Hematopoietic multipotent progenitor cell treated with erythropoietin and hydrocortisone succinate and interleukin-3 and kit ligand, for 6 days (in vitro differentiated cells): ENCODE data around the gene HNRNPL.
A peak's percentile ranks its signal among the peaks of the same experiment; 100 is the strongest.
"Not testable (repeated sequence)": the region's sequence is repeated elsewhere in the genome, so short reads cannot be mapped to it uniquely, and the experiment has no call there.

ENCODE experiments used
- DNase-seq: peaks from one replicate; pipeline ENCODE4 v3.0.0-alpha.2; 2015

HNRNPL gene

GRCh38 chr19:38796154-38796553, 53.6 kb downstream of the HNRNPL start:
- DNase-seq = no peak

GRCh38 chr19:38795549-38795948, 54.2 kb downstream of the HNRNPL start:
- no peak for DNase-seq

- DNase-seq = no peak
These were observed 56.1 kb downstream of the HNRNPL start for GRCh38 chr19:38793671-38794070.

GRCh38 chr19:38793177-38793576, 56.6 kb downstream of the HNRNPL start:
- DNase-seq = no peak

DNA sequence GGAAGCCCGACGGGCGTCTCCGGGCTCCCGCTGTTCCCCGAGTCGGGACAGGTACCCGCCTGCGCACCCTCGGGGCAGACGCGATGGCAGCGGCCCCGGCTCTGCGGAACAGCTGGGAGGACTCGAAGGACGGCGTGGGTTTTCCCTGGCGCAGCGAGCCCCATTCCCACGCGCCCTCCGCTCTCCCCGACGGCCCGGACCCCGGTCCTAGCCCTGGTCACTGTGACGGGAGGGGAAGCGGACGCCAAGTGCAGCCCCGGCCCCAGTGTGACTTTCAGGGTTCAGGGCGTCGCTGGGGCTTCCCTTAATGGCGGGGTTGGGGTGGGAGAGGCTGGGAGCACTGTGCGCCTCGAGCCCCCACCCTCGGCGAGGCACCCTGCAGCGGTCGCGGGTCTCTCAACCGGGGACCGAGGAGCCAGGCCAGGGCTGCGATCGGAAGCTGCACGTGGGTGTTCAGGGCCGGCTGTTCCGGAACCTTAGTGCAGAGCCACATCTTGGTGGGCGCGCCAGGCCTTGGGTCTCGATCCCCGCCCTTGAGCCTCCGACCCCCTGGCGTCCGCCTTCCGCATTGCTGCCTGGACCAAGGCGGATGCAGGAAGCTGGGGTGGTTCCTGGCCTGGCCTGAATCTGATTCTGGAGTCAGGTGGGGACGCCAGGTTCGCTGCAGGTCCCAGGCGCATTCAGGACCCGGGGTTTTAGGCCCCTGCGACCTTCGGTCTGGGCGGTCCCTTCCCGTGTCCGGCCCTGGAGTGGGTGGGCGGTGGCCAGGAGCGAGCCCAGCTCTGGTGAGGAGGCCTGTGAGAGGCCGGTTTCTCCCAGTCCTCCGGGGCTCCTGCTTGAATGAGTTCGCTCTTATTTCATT, 57.3 kb downstream of the HNRNPL start:
- peak; percentile 58 for DNase-seq

- DNase-seq = not testable (repeated sequence)
These were observed 58.2 kb downstream of the HNRNPL start for GRCh38 chr19:38791451-38792064.

- DNase-seq = not testable (repeated sequence)
These were observed 59.0 kb downstream of the HNRNPL start for GRCh38 chr19:38790507-38791403.

DNA sequence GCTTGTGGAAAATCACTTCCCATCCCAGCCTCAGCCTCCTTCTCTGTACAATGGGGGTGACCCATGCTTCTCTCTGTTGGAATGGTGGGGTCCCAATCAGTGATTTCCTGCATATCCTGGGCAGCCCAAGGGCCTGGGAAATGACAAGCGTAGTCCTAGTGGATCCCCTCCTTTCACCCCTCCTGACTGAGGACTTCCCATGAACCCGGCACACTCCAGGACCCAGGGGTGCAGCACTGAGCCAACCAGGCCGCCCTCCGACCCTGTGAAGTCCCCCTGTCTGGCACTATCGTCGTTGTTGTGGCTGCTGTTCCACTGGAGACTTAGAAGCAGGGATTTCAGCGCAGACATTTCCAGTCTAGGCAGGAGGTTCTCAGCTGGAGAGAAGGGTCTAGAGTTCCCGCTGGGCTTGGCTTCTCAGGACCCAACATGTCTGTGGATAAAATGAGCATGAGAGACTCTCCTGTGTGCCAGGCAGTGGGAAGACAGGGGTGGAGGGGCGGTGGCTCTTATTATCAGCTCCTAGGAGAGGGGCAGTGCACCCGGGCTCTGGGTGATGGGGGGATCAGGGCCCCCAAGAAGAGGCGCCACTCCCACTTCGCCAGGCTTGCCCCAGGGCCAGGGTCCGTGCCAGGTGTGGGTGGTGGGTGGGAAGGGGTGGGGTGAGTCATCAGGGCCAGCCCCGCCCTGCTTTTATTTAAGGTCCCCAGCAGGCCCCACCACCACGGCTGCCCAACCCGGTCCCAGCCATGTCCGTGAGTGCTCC, 61.1 kb downstream of the HNRNPL start, which contains the start of gene LGALS7B:
TSS of gene LGALS7B (plus strand) at position 723 of the 766 bp plus-strand sequence. CDS start at position 750, 27 bp downstream.
- no peak for DNase-seq

DNA sequence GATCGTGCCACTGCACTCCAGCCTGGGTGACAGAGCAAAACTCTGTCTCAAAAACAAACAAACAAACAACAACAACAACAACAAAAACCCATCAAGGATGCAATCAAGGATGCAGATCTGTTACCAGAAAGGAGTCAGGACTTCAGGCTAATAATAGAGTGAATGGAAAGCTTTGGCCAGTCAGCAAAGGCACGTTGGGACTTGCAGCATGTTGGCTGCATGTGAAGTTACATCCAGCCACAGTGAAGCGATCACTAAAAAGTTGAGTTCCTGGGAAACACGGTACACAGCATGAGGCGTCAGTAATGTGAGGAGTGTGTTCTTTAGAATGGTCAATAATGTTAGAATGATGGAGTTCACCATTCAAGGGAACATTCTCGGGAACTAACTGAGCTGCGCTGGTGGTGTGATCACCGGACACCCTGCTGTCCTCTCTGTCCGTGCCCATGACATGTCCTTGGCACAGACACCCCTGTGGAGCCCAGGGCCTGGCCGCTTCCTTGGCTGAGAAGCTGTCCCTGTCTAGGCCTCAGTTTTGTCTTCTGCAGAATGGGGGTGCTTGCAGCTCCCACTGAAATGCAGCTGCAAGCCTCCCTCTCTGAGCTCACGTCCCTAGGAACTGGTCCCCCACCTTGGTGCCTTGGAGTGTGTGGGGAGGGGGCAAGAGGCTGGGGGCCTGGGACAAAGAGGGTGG, 63.1 kb downstream of the HNRNPL start:
- DNase-seq = no peak
